Erythroblast (primary cell): ENCODE data around the gene ADAMTSL2.

Source experiments
- GATA1 ChIP-seq: IDR thresholded peaks from 2 replicates; pipeline ENCODE4 v1.6.1; 2011; ENCODE audit warnings: low read depth, mild to moderate bottlenecking, control low read depth, low read length, moderate library complexity
- POLR2A ChIP-seq: IDR thresholded peaks from 2 replicates; pipeline ENCODE4 v1.6.1; 2011; ENCODE audit warnings: mild to moderate bottlenecking, low read length

GRCh38 chr9:133499892-133500270 is 34.6 kb upstream of the ADAMTSL2 start:
- TF ChIP-seq POLR2A (no peak), GATA1 (no peak)
